SK-N-SH (cell line): Measurements from ENCODE around the gene RFT1.

Experiments
- CHD2 ChIP-seq: fragments of 150-350 bp; IDR thresholded peaks from 2 replicates; pipeline ENCODE4 v1.6.1; 2018; ENCODE audit warnings: low read length; ENCODE audit not compliant: partially characterized antibody
- EP300 ChIP-seq, 2 experiments: IDR thresholded peaks; 2 replicates each; pipeline versions ENCODE4 v1.4.0 to v1.6.1; 2012; ENCODE audit warnings: borderline replicate concordance in 1 of 2, low read depth in 1 of 2, low read length in 1 of 2
- EZH2phosphoT487 ChIP-seq: fragments of 200-600 bp; sonication (generic); IDR thresholded peaks from 2 replicates; pipeline ENCODE4 v1.6.1; 2017; ENCODE audit warnings: low read depth, mixed run types, mild to moderate bottlenecking, antibody characterized with exemption, moderate library complexity, borderline replicate concordance
- FOSL2 ChIP-seq: IDR thresholded peaks from 2 replicates; pipeline ENCODE4 v1.4.0; 2012; ENCODE audit warnings: low read depth, mild to moderate bottlenecking, moderate library complexity, borderline replicate concordance
- GABPA ChIP-seq: IDR thresholded peaks from 2 replicates; pipeline ENCODE4 v1.4.0; 2012; ENCODE audit warnings: low read depth, mild to moderate bottlenecking
- JUND ChIP-seq: IDR thresholded peaks from 2 replicates; pipeline ENCODE4 v1.4.0; 2012
- MXI1 ChIP-seq: IDR thresholded peaks from 2 replicates; pipeline ENCODE4 v1.6.1; 2012; ENCODE audit warnings: mild to moderate bottlenecking, low read depth, low read length, improper control_type of control experiment
- POLR2AphosphoS5 ChIP-seq: IDR thresholded peaks from 2 replicates; pipeline ENCODE4 v1.6.1; 2012; ENCODE audit warnings: low read depth, low read length
- RAD21 ChIP-seq: IDR thresholded peaks from 2 replicates; pipeline ENCODE4 v1.6.1; 2012; ENCODE audit warnings: mild to moderate bottlenecking, low read length
- SIN3A ChIP-seq: IDR thresholded peaks from 2 replicates; pipeline ENCODE4 v1.6.1; 2012; ENCODE audit warnings: low read depth, mild to moderate bottlenecking, low read length, moderate library complexity, borderline replicate concordance
- TF ChIP-seq, protein P1 (sequence below): fragments of 200-600 bp; sonication (generic); IDR thresholded peaks from 2 replicates; pipeline ENCODE4 v1.6.1; 2017; ENCODE audit warnings: antibody characterized with exemption, mild to moderate bottlenecking, moderate library complexity
- TF ChIP-seq, protein P2 (sequence below): fragments of 150-350 bp; IDR thresholded peaks from 2 replicates; pipeline ENCODE4 v1.6.1; 2017; ENCODE audit warnings: antibody characterized with exemption, low read length, low read depth, borderline replicate concordance

DNA sequence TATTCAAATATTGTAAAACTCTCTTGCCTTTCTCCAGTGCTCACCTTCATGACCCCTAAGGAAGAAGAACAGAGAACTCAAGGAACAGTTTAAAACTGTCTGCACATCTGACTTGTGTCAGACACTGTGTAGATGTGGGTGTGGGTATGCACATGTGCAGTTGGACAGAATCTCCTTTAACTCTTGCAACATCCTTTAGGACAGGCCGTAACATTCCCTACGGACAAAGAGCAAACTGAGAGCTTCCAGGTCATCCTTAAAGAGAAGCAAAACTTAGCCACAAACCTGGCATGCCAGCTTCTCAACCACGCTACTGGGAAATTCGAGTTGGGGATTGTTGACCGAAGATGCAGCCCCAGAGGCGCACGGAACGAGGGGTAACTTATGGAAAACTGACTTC lies 80.2 kb downstream of the RFT1 start:
- TF ChIP-seq, protein P1, sequence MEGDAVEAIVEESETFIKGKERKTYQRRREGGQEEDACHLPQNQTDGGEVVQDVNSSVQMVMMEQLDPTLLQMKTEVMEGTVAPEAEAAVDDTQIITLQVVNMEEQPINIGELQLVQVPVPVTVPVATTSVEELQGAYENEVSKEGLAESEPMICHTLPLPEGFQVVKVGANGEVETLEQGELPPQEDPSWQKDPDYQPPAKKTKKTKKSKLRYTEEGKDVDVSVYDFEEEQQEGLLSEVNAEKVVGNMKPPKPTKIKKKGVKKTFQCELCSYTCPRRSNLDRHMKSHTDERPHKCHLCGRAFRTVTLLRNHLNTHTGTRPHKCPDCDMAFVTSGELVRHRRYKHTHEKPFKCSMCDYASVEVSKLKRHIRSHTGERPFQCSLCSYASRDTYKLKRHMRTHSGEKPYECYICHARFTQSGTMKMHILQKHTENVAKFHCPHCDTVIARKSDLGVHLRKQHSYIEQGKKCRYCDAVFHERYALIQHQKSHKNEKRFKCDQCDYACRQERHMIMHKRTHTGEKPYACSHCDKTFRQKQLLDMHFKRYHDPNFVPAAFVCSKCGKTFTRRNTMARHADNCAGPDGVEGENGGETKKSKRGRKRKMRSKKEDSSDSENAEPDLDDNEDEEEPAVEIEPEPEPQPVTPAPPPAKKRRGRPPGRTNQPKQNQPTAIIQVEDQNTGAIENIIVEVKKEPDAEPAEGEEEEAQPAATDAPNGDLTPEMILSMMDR: no peak
- TF ChIP-seq RAD21 (no peak), POLR2AphosphoS5 (no peak), EP300 (IDR thresholded peaks at IDR 0.05; ENCODE audit: borderline replicate concordance in 1 of 2, low read depth in 1 of 2, low read length in 1 of 2) (no peak), GABPA (no peak), JUND (no peak), CHD2 (no peak), FOSL2 (no peak), SIN3A (no peak), EZH2phosphoT487 (no peak), MXI1 (no peak)
- TF ChIP-seq, protein P2, sequence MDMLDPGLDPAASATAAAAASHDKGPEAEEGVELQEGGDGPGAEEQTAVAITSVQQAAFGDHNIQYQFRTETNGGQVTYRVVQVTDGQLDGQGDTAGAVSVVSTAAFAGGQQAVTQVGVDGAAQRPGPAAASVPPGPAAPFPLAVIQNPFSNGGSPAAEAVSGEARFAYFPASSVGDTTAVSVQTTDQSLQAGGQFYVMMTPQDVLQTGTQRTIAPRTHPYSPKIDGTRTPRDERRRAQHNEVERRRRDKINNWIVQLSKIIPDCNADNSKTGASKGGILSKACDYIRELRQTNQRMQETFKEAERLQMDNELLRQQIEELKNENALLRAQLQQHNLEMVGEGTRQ: no peak
